Measurements from ENCODE around the gene SLC37A3. TPM values are rescaled to one million over a fixed set of nuclear protein-coding genes. Genes with fewer than 3 reads are reported as not detected.

SLC37A3 gene
- total and polyA plus RNA-seq, 2 experiments from 2014 or later = 44.9 to 64.5 TPM

GRCh38 chr7:140367528-140367927 is 30.8 kb downstream of the SLC37A3 start:
- Histone ChIP-seq H4K20me1 (ENCODE audit: insufficient read depth, poor library complexity, severe bottlenecking) (no peaks in the 10 kb centered on the region), H3K9me3 (ENCODE audit: low read depth) (no peaks in the 10 kb centered on the region), H2AFZ (no peak overlapping the region), H3K4me2 (no peak overlapping the region), H3K9me2 (replicated peaks; ENCODE audit: insufficient read depth) (no peaks in the 10 kb centered on the region), H3K27ac (no peak overlapping the region), H3K27me3 (no peaks in the 10 kb centered on the region), H3K4me3 (no peak overlapping the region), H3K4me1 (ENCODE audit: insufficient read depth) (no peaks in the 10 kb centered on the region), H3K36me3 (replicated peaks; ENCODE audit: insufficient read depth, low read depth) (no peaks in the 10 kb centered on the region), H3K79me2 (no peaks in the 10 kb centered on the region)
- no peak for DNase-seq (ENCODE audit: low spot score)
- no peak for TF ChIP-seq EZH2 (IDR thresholded peaks at IDR 0.05; ENCODE audit: borderline replicate concordance)
- no peak for TF ChIP-seq EZH2phosphoT487 (IDR thresholded peaks at IDR 0.05; ENCODE audit: low read depth, severe bottlenecking, unreplicated experiment)
- no peak for TF ChIP-seq CTCF (IDR thresholded peaks at IDR 0.05; ENCODE audit: poor library complexity)
- WGBS (ENCODE audit: low lambda C conversion rate, missing lambda C conversion rate) = 97% methylated on average over 9 of the region's 9 CpGs

- H3K79me2 ChIP-seq = no peaks in the 10 kb centered on the region
- WGBS (ENCODE audit: low lambda C conversion rate, missing lambda C conversion rate) = 88% methylated on average over 3 of the region's 3 CpGs
- no peaks in the 10 kb centered on the region for H3K27me3 ChIP-seq
- DNase-seq (ENCODE audit: low spot score) = no peak
- no peaks in the 10 kb centered on the region for H3K4me1 ChIP-seq (ENCODE audit: insufficient read depth)
- no peak overlapping the region for H3K4me2 ChIP-seq
- no peaks in the 10 kb centered on the region for H4K20me1 ChIP-seq (ENCODE audit: insufficient read depth, poor library complexity, severe bottlenecking)
- no peak overlapping the region for H3K4me3 ChIP-seq
- H3K9me3 ChIP-seq (ENCODE audit: low read depth) = no peaks in the 10 kb centered on the region
- H3K27ac ChIP-seq = no peak overlapping the region
- no peaks in the 10 kb centered on the region for H3K36me3 ChIP-seq (replicated peaks; ENCODE audit: insufficient read depth, low read depth)
- H2AFZ ChIP-seq = no peak overlapping the region
- no peak for TF ChIP-seq EZH2phosphoT487 (IDR thresholded peaks at IDR 0.05; ENCODE audit: low read depth, severe bottlenecking, unreplicated experiment)
- no peak for TF ChIP-seq CTCF (IDR thresholded peaks at IDR 0.05; ENCODE audit: poor library complexity)
- TF ChIP-seq EZH2 (IDR thresholded peaks at IDR 0.05; ENCODE audit: borderline replicate concordance) = no peak
- no peaks in the 10 kb centered on the region for H3K9me2 ChIP-seq (replicated peaks; ENCODE audit: insufficient read depth)
Observed at GRCh38 chr7:140364819-140365218, 33.5 kb downstream of the SLC37A3 start.

GRCh38 chr7:140360697-140361229 is 37.6 kb downstream of the SLC37A3 start:
- TF ChIP-seq EZH2phosphoT487 (IDR thresholded peaks at IDR 0.05; ENCODE audit: low read depth, severe bottlenecking, unreplicated experiment) (no peak), EZH2 (IDR thresholded peaks at IDR 0.05; ENCODE audit: borderline replicate concordance) (no peak), CTCF (IDR thresholded peaks at IDR 0.05; ENCODE audit: poor library complexity) (no peak)
- Histone ChIP-seq H3K4me2 (no peak overlapping the region), H3K27ac (no peak overlapping the region), H3K4me3 (no peak overlapping the region), H3K36me3 (replicated peaks; ENCODE audit: insufficient read depth, low read depth) (no peaks in the 10 kb centered on the region), H2AFZ (no peak overlapping the region), H3K4me1 (ENCODE audit: insufficient read depth) (no peaks in the 10 kb centered on the region), H4K20me1 (ENCODE audit: insufficient read depth, poor library complexity, severe bottlenecking) (no peaks in the 10 kb centered on the region), H3K27me3 (no peaks in the 10 kb centered on the region), H3K9me2 (replicated peaks; ENCODE audit: insufficient read depth) (no peaks in the 10 kb centered on the region), H3K79me2 (no peaks in the 10 kb centered on the region), H3K9me3 (ENCODE audit: low read depth) (no peaks in the 10 kb centered on the region)
- WGBS (ENCODE audit: low lambda C conversion rate, missing lambda C conversion rate) = 98% methylated on average over 6 of the region's 6 CpGs
- DNase-seq (ENCODE audit: low spot score) = no peak
